Activated CD8-positive, alpha-beta memory T cell treated with anti-CD3 and anti-CD28 coated beads, Interleukin-2, amount 50 U/mL, for 4 hours (primary cell): ENCODE results near the gene OTOP2.
"Not testable (repeated sequence)": the region's sequence is repeated elsewhere in the genome, so short reads cannot be mapped to it uniquely, and the experiment has no call there.

Experiments used
- DNase-seq: peaks from one replicate; pipeline ENCODE4 v3.0.0-alpha.2; 2020

The OTOP2 gene

DNA sequence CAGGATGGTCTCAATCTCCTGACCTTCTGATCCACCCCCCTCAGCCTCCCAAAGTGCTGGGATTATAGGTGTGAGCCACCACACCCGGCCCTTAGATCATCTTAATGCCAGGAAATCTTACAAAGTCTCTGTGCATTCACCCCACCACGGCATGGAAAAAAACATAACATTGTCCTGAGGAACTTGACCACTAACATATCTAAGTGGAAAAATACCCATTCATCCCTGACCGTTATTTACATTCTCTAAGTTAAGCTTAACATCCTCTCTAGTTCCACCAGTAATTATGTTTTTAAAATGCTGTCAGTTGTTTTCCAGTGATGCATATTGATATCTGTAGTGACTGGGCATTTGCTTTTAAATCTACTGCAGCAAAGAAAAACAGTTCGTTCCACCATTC lies 51.9 kb downstream of the OTOP2 start:
- DNase-seq: no peak

- no peak for DNase-seq
Observed at GRCh38 chr17:74977802-74978201, 53.7 kb downstream of the OTOP2 start.

GRCh38 chr17:74978240-74978639 lies 54.2 kb downstream of the OTOP2 start:
- DNase-seq: no peak

- no peak for DNase-seq
Observed at GRCh38 chr17:74979408-74980146, 55.5 kb downstream of the OTOP2 start.

- no peak for DNase-seq
Observed at GRCh38 chr17:74981318-74981978, 57.4 kb downstream of the OTOP2 start.

DNA sequence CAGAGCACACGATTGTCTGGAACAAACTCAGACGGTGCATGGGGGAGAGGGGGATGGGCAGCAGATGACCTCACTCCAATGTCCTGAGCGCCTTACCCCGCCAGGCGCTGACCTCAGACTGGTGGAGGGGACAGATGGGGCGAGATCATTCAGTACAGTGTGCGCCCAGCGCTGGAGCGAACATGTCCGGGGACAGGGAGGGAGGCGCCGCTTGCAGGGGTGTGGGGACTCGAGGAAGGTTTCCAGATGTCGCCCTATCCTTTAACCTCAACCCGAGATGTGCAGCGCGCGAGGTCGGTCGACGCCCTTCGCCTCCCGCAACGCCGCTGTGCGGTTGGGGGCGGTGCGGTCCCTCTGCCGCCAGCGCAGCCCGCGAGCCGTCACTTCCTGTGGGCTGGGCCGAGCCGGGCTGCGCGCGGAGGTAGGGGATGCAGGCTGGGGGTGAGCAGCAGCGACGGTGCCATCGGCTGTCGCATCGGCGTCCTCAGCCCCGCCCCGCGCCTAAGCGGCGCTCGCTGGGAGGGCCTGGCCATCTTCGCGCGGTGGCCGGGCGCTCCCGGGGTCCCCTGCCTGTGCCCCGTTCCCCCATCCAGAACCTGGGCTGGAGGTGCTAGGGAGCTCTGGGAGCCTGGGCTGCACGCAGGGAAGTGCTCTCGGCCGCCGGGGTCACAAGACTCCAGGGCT lies 58.0 kb downstream of the OTOP2 start:
- DNase-seq: peak; percentile 72

- not testable (repeated sequence) for DNase-seq
Observed at GRCh38 chr17:74982663-74983313, 58.7 kb downstream of the OTOP2 start.
